Endothelial cell (in vitro differentiated cells): Measurements from ENCODE around the gene MT1H. TPM values are rescaled to one million over a fixed set of nuclear protein-coding genes. Genes with fewer than 3 reads are reported as not detected.
"Not testable (repeated sequence)": the region's sequence is repeated elsewhere in the genome, so short reads cannot be mapped to it uniquely, and the experiment has no call there.

Source experiments
- DNase-seq: peaks from one replicate; pipeline ENCODE4 v3.0.0; 2021; ENCODE audit warnings: low spot score
- H3K27ac Mint-ChIP-seq: one replicate; pipeline ENCODE4 v1.8.0; 2021; ENCODE audit warnings: mixed read lengths, inconsistent platforms; ENCODE audit not compliant: unreplicated experiment
- H3K27me3 Mint-ChIP-seq: one replicate; pipeline ENCODE4 v1.8.0; 2021; ENCODE audit warnings: mild to moderate bottlenecking, moderate library complexity, mixed read lengths, inconsistent platforms; ENCODE audit not compliant: unreplicated experiment
- H3K36me3 Mint-ChIP-seq: one replicate; pipeline ENCODE4 v1.8.0; 2021; ENCODE audit warnings: mild to moderate bottlenecking, low read depth, mixed read lengths, inconsistent platforms; ENCODE audit not compliant: unreplicated experiment
- H3K4me1 Mint-ChIP-seq: one replicate; pipeline ENCODE4 v1.8.0; 2021; ENCODE audit warnings: mild to moderate bottlenecking, mixed read lengths, inconsistent platforms; ENCODE audit not compliant: unreplicated experiment
- H3K4me3 Mint-ChIP-seq: one replicate; pipeline ENCODE4 v1.8.0; 2021; ENCODE audit warnings: mild to moderate bottlenecking, mixed read lengths, inconsistent platforms; ENCODE audit not compliant: unreplicated experiment
- H3K9me3 Mint-ChIP-seq: one replicate; pipeline ENCODE4 v1.8.0; 2021; ENCODE audit warnings: mixed read lengths, inconsistent platforms; ENCODE audit not compliant: unreplicated experiment
- CTCF ChIP-seq: fragments of 200-600 bp; sonication (generic); IDR thresholded peaks from one replicate; pipeline ENCODE4 v1.5.0; 2021; ENCODE audit warnings: antibody characterized with exemption; ENCODE audit not compliant: unreplicated experiment
- total RNA-seq: library from RNA; stranded (reverse); fragmentation: NEBNext Ultra II Directional; extraction: Animal tissue kit (Norgen Biotek cat#: 25700); gene quantifications from one replicate; pipeline ENCODE4 v1.2.1, GENCODE V29; 2021; ENCODE audit not compliant: unreplicated experiment

MT1H gene
- total RNA-seq, 1 donor from 2014 or later, result not detected

- Mint-ChIP-seq H3K36me3 (no peaks in the 10 kb centered on the region), H3K4me3 (no peak overlapping the region), H3K9me3 (no peaks in the 10 kb centered on the region), H3K27ac (no peak overlapping the region), H3K4me1 (peaks cover 3% of the 10 kb centered on the region), H3K27me3 (peaks cover 10% of the 10 kb centered on the region)
- no peak for TF ChIP-seq CTCF
- no peak for DNase-seq
These were observed 40.6 kb downstream of the MT1H start for GRCh38 chr16:56710181-56710737.

- H3K27ac Mint-ChIP-seq, result no peak overlapping the region
- TF ChIP-seq CTCF, result no peak
- H3K4me1 Mint-ChIP-seq, result peaks cover 3% of the 10 kb centered on the region
- DNase-seq, result no peak
- no peak overlapping the region for H3K4me3 Mint-ChIP-seq
- H3K27me3 Mint-ChIP-seq, result peaks cover 10% of the 10 kb centered on the region
- H3K36me3 Mint-ChIP-seq, result no peaks in the 10 kb centered on the region
- H3K9me3 Mint-ChIP-seq, result no peaks in the 10 kb centered on the region
These were observed 42.2 kb downstream of the MT1H start for GRCh38 chr16:56711862-56712261.

GRCh38 chr16:56713794-56714193 is 44.2 kb downstream of the MT1H start:
- no peak for TF ChIP-seq CTCF
- Mint-ChIP-seq H3K27me3 (peaks cover 6% of the 10 kb centered on the region), H3K9me3 (no peaks in the 10 kb centered on the region), H3K27ac (no peak overlapping the region), H3K4me1 (peaks cover 3% of the 10 kb centered on the region), H3K4me3 (no peak overlapping the region), H3K36me3 (no peaks in the 10 kb centered on the region)
- no peak for DNase-seq

GRCh38 chr16:56715126-56715525 is 45.5 kb downstream of the MT1H start:
- DNase-seq, result no peak
- TF ChIP-seq CTCF, result no peak
- Mint-ChIP-seq H3K36me3 (no peaks in the 10 kb centered on the region), H3K4me1 (no peaks in the 10 kb centered on the region), H3K9me3 (no peaks in the 10 kb centered on the region), H3K27me3 (peaks cover 4% of the 10 kb centered on the region), H3K27ac (no peak overlapping the region), H3K4me3 (no peak overlapping the region)

GRCh38 chr16:56716761-56717160 is 47.1 kb downstream of the MT1H start:
- H3K9me3 Mint-ChIP-seq, result no peaks in the 10 kb centered on the region
- H3K27me3 Mint-ChIP-seq, result peaks cover 4% of the 10 kb centered on the region
- H3K36me3 Mint-ChIP-seq, result no peaks in the 10 kb centered on the region
- H3K27ac Mint-ChIP-seq, result no peak overlapping the region
- no peak overlapping the region for H3K4me3 Mint-ChIP-seq
- no peak for DNase-seq
- no peaks in the 10 kb centered on the region for H3K4me1 Mint-ChIP-seq
- TF ChIP-seq CTCF, result no peak

- H3K9me3 Mint-ChIP-seq, H3K27me3 Mint-ChIP-seq, H3K36me3 Mint-ChIP-seq, H3K4me3 Mint-ChIP-seq, DNase-seq, H3K27ac Mint-ChIP-seq, H3K4me1 Mint-ChIP-seq: not testable (repeated sequence)
These were observed 47.9 kb downstream of the MT1H start for GRCh38 chr16:56717532-56717931.
